SKM-1 (cell line): ENCODE measurements around the gene CCDC188.

ENCODE experiments used
- DNase-seq: peaks from one replicate; lab custom pipeline; 2025; ENCODE audit not compliant: unreplicated experiment; lab: John Stamatoyannopoulos, UW

CCDC188 gene

DNA sequence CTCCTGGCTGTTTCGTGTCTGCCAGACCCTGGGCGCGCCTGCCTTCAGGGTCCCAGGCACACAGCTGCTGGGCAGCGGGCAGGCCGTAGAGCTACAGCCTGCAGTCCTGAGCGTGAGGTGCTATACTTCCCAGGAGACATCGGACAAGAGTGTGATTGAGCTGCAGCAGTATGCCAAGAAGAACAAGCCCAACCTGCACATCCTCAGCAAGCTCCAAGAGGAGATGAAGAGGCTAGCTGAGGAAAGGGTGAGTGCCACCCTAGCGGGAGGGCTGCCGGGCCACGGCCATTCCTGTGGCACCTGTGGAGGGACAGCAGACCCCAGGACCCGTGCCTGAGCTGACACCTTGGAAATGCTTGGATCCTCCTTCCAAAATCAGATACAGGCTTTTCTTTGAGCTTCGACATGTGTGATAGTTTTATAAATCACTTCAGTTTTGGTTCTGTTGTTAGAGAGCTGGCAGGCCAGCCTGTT lies 42.1 kb downstream of the CCDC188 start:
- DNase-seq = no peak

DNA sequence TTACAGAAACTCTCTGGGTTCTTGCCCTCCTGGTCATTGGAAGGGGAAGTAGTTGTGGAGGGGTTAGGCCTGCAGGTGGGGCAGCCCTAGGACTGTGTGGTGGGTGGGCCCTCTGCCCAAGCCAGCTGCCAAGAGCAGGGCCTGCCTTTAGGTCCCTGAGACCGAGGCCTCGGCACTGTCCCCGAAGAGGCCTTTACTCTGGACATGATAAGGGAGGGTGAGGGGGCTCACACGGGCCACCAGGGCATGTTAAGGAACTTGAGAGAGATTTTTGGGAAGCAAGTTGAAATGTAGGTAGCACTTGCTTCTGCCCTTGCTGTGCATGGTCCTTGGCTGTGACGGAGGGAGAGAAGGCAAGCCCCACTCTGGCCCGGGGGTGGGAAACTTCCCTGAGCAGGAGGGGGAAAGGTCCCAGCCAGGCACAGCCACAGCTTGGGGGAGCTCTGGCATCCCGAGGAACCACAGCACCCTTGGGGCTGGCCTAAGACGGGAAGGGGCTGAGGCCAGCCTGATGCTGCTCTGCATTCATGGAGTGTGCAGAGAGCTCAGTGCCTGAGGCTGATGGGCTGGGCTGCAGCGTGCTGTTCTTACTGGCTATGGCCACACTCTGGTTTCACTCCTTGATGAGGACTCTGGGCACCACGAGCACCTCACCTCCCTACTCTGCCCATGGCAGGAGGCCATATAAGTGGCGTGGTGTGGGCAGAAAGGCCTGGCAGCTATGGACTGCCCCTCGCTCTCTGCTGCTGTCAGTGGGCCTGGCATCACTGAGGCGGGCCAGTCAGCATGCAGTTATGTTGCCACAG lies 42.7 kb downstream of the CCDC188 start:
- DNase-seq = no peak

GRCh38 chr22:20107471-20107901 lies 43.4 kb downstream of the CCDC188 start:
- no peak for DNase-seq

DNA sequence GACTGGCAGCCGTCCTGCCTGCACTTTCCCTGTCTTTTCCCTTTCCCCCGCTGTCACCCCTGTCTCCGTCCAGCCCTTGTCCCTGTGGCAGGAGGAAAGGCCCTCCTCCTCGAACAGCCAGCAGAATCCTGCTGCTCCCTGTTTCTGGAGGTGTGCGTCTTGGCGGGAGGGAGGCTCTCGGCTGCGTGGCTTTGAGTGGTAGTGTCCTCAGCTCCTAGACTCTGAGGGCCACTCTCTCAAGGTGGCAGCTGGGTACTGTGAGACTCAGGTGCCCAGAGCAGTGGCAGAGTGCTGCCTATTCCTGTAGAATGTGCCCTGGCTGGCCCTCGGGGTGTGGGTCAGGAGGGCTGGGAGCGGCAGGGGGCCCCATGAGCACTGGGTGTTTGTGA lies 44.0 kb downstream of the CCDC188 start:
- no peak for DNase-seq

- DNase-seq = no peak
Observed at GRCh38 chr22:20106205-20106848, 44.5 kb downstream of the CCDC188 start.

GRCh38 chr22:20105456-20106204 lies 45.2 kb downstream of the CCDC188 start:
- DNase-seq = no peak

DNA sequence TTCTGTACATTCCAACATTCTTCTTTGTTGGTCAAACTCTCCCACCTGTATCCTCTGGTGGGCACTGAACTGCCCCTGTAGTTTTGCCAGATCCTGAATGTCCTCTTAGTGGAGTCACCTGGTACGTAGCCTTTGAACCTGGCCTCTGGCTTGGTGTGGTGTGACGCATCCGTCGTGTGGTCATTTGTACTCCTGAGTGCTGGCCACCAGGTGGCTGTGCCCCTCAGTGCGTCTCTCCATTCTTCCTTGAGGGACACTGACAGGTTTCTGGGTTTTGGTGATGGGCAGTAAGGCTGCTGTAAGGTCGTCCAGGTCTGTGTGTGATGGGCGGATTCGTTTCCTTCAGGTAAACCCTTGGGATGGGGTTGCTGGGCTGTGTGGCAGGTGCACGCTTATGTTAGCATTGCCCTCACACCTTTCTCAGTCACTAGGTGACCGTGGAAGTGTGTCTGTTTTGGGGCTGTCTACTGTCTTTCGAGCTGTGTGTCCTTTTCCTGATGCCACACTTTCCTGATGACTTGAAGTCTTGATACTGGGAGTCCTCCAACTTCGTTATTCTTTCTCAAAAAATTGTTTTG lies 48.6 kb downstream of the CCDC188 start:
- DNase-seq = no peak

GRCh38 chr22:20101638-20102037 lies 49.2 kb downstream of the CCDC188 start:
- no peak for DNase-seq

DNA sequence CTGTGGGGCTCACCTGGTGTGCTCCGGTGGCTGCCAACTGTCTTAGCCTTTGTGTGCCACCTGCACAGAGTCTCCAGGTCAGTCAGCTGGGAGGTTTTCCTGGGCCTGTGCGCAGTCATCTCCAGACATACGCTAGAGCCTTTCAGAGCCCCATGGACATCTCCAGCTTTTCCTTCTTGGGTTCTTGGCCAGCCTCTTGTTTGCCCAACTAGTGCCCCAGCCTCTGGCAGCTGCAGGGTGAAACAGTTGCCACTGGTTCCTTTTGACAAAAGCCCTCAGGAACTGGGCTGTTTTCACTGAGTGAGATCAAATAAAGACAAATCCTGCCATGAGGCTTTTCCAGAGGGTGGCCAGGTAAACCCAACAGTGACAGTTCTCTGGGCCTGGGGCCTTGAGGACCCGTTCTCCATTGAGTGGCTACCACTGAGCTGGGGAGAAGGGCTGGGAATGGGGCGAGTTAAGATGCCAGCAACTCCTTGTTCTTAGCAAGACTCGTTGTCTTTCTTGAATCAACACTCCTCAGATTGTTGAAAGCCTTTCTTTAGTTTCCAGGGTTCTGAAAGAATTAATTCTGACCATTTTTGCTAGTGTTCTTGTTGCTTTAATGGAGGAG lies 51.6 kb downstream of the CCDC188 start:
- DNase-seq = no peak
